ENCODE measurements around the gene TMEM271.

TMEM271 gene

DNA sequence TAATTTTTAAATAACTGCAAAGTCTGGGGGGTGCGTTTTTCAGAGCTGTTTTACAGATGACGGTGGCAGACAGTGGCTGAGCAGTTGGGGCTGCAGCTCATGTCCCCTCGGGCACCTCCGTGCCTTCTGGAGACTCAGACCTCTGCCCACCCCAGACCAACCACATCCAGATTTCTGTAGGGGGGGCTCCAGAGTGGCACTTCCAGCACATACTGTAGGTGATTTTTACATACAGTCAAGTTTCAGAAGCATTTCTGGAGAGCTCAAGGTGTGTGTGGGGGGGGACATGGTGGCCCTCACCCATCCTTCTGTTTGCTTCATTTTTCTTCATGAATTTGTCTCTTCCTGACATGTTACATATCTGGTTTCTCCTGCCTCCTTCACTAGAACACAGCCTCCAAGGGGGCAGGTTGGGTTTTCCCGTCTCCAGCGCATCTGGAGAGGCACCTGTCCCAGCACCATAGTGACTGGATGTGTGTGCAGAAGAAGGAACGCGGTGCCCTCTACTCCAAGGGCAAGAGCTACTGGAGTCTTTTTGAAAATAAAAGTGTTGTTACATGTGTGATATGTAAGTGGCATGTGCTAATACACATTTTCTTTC lies 37.5 kb downstream of the TMEM271 start:
- TF ChIP-seq, protein P1, sequence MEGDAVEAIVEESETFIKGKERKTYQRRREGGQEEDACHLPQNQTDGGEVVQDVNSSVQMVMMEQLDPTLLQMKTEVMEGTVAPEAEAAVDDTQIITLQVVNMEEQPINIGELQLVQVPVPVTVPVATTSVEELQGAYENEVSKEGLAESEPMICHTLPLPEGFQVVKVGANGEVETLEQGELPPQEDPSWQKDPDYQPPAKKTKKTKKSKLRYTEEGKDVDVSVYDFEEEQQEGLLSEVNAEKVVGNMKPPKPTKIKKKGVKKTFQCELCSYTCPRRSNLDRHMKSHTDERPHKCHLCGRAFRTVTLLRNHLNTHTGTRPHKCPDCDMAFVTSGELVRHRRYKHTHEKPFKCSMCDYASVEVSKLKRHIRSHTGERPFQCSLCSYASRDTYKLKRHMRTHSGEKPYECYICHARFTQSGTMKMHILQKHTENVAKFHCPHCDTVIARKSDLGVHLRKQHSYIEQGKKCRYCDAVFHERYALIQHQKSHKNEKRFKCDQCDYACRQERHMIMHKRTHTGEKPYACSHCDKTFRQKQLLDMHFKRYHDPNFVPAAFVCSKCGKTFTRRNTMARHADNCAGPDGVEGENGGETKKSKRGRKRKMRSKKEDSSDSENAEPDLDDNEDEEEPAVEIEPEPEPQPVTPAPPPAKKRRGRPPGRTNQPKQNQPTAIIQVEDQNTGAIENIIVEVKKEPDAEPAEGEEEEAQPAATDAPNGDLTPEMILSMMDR (conservative IDR thresholded peaks at IDR 0.05; ENCODE audit: low read depth, low read length): no peak
- H3K79me2 ChIP-seq (ENCODE audit: insufficient read depth, low read depth): no peaks in the 10 kb centered on the region
- H3K9ac ChIP-seq: no peak overlapping the region
- H3K4me3 ChIP-seq (IDR thresholded peaks at IDR 0.05; ENCODE audit: insufficient read depth, low read depth, low read length): no peak overlapping the region
- H3K27ac ChIP-seq: no peak overlapping the region
- H2AFZ ChIP-seq (ENCODE audit: low read depth): no peak overlapping the region
- no peaks in the 10 kb centered on the region for H3K27me3 ChIP-seq (ENCODE audit: insufficient read depth, low read depth)
- H3K4me1 ChIP-seq (ENCODE audit: low read depth, poor library complexity, severe bottlenecking): no peaks in the 10 kb centered on the region
- no peaks in the 10 kb centered on the region for H4K20me1 ChIP-seq (ENCODE audit: insufficient read depth)
- no peak overlapping the region for H3K4me2 ChIP-seq
- no peaks in the 10 kb centered on the region for H3K36me3 ChIP-seq (ENCODE audit: insufficient read depth)

DNA sequence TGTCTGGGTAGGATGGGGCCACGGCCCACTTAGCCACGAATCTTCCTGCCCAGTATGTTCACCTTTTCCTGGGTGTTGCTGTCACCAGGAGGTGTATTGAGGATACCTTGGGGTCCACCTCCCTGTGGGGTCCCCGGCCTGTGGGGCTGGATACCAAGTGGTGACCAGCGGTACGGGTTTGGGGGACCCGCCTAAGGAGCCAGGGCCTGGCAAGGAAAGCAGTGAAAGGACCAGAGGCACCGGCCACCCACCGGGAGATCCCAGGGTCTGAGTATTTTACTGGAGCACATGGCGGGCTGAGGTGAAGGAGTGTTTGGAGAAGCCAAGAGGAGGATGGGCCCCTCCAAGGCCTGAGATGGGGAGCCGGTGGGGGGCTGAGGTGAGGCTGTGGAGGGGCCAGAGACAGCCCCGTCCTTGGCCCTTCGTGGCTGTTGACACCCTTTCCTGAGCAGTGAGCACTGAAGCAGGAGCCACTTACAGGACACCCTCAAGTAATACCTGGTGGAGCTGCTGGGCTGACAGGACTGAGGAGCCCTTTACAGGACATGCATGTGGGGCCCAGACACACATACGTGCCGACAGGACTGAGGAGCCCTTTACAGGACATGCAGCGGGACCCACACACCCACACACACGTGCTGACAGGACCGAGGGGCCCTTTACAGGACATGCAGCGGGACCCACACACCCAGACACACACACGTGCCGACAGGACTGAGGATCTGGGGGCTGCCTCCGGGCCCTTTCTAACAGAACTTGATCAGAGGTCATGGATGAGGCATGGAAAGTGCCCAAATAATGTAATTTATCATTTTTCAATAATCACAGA lies 38.4 kb downstream of the TMEM271 start:
- Histone ChIP-seq H3K4me1 (ENCODE audit: low read depth, poor library complexity, severe bottlenecking) (no peaks in the 10 kb centered on the region), H3K4me2 (no peak overlapping the region), H2AFZ (ENCODE audit: low read depth) (no peak overlapping the region), H3K79me2 (ENCODE audit: insufficient read depth, low read depth) (no peaks in the 10 kb centered on the region), H3K36me3 (ENCODE audit: insufficient read depth) (no peaks in the 10 kb centered on the region), H3K4me3 (IDR thresholded peaks at IDR 0.05; ENCODE audit: insufficient read depth, low read depth, low read length) (no peak overlapping the region), H3K27me3 (ENCODE audit: insufficient read depth, low read depth) (no peaks in the 10 kb centered on the region), H3K9ac (no peak overlapping the region), H3K27ac (no peak overlapping the region), H4K20me1 (ENCODE audit: insufficient read depth) (no peaks in the 10 kb centered on the region)
- TF ChIP-seq, protein P1 (conservative IDR thresholded peaks at IDR 0.05; ENCODE audit: low read depth, low read length): no peak

DNA sequence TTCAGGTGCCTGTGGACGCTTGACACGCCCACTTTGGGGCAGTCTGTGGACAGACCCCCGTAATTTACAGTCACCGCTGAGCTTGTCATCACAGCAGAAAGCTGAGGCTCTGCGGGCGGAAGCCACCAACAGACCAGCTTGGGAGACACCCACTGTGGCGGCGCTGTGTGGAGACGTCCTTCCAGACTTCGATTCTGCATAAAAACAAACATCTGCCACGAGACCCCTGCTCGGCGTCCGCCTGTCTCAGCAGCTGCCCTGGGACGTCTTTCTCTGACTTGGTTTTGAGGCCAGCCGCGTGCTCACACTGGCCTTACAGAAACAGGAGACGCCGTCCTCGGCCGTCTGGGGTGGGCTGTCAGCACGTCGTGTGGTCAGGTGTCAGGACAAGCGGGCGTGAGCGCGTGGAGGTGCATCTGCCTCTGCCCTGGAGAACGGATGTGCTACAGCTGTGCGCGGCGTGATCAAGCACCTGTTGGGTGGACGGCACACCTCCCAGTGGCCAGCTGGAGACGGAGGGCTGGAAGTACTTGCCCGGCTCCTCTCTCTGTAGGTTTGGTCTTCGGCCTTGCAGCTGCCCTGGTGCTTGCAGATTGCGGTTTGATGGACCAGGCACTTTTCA lies 39.6 kb downstream of the TMEM271 start:
- TF ChIP-seq, protein P1 (conservative IDR thresholded peaks at IDR 0.05; ENCODE audit: low read depth, low read length): no peak
- Histone ChIP-seq H3K4me3 (IDR thresholded peaks at IDR 0.05; ENCODE audit: insufficient read depth, low read depth, low read length) (no peak overlapping the region), H3K4me1 (ENCODE audit: low read depth, poor library complexity, severe bottlenecking) (no peaks in the 10 kb centered on the region), H4K20me1 (ENCODE audit: insufficient read depth) (no peaks in the 10 kb centered on the region), H3K36me3 (ENCODE audit: insufficient read depth) (no peaks in the 10 kb centered on the region), H3K4me2 (no peak overlapping the region), H3K9ac (no peak overlapping the region), H3K79me2 (ENCODE audit: insufficient read depth, low read depth) (no peaks in the 10 kb centered on the region), H3K27me3 (ENCODE audit: insufficient read depth, low read depth) (no peaks in the 10 kb centered on the region), H2AFZ (ENCODE audit: low read depth) (no peak overlapping the region), H3K27ac (no peak overlapping the region)

DNA sequence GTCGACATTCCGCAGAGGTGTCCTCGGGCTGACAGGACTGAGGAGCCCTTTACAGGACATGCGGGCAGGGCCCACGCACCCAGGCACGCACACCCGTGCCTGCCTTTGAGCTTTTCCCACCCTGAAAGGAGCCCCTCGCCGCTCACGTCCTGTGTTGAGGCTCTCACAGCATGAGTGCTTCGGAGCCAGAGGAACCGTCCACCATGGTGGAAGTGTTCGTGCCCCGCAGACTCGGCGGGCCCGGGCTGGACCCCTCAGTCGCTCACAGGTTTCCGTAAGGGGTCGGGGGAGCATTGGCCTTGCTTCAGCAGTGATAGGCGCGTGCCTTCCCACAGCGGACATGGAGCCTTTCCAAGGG lies 40.2 kb downstream of the TMEM271 start:
- H4K20me1 ChIP-seq (ENCODE audit: insufficient read depth): no peaks in the 10 kb centered on the region
- H3K27me3 ChIP-seq (ENCODE audit: insufficient read depth, low read depth): no peaks in the 10 kb centered on the region
- TF ChIP-seq, protein P1 (conservative IDR thresholded peaks at IDR 0.05; ENCODE audit: low read depth, low read length): no peak
- no peaks in the 10 kb centered on the region for H3K79me2 ChIP-seq (ENCODE audit: insufficient read depth, low read depth)
- no peaks in the 10 kb centered on the region for H3K4me1 ChIP-seq (ENCODE audit: low read depth, poor library complexity, severe bottlenecking)
- no peak overlapping the region for H3K9ac ChIP-seq
- no peak overlapping the region for H3K4me2 ChIP-seq
- no peaks in the 10 kb centered on the region for H3K36me3 ChIP-seq (ENCODE audit: insufficient read depth)
- no peak overlapping the region for H3K4me3 ChIP-seq (IDR thresholded peaks at IDR 0.05; ENCODE audit: insufficient read depth, low read depth, low read length)
- H3K27ac ChIP-seq: no peak overlapping the region
- no peak overlapping the region for H2AFZ ChIP-seq (ENCODE audit: low read depth)
